Ovary (tissue), 3 donors: ENCODE data around the gene RASA2.

ENCODE experiments used
- CTCF ChIP-seq, 3 donors: fragments of 450-650 bp in 2 of 3; fragments of 200-600 bp in 1 of 3; IDR thresholded peaks; one replicate each; pipeline versions ENCODE4 v1.5.1 to v1.8.0; 2016 to 2022; ENCODE audit warnings: antibody characterized with exemption in 3 of 3, mild to moderate bottlenecking in 1 of 3
- EP300 ChIP-seq: sonication (generic); formaldehyde crosslinking; IDR thresholded peaks from one replicate; pipeline ENCODE4 v1.6.1; 2017; ENCODE audit warnings: antibody characterized with exemption
- POLR2A ChIP-seq: fragments of 450-650 bp; IDR thresholded peaks from one replicate; pipeline ENCODE4 v1.6.1; 2017; ENCODE audit warnings: antibody characterized with exemption, mild to moderate bottlenecking, moderate library complexity
- donor health status: DM: no; HTN: no; CAD: no.

- no peak for TF ChIP-seq CTCF (IDR thresholded peaks at IDR 0.05)
- TF ChIP-seq POLR2A: no peak
- no peak for TF ChIP-seq EP300
Observed at GRCh38 chr3:141529256-141529655, 42.4 kb downstream of the RASA2 start.
